Loucy (cell line): ENCODE results near the gene RNF181.

Experiments
- H2AFZ ChIP-seq: fragments of 200-600 bp; sonication (generic); 2 replicates; pipeline ENCODE4 v1.6.0; 2016; ENCODE audit warnings: antibody characterized with exemption, mild to moderate bottlenecking, low read length, moderate library complexity
- H3F3A ChIP-seq: fragments of 200-600 bp; 2 replicates; pipeline ENCODE4 v1.6.0; 2016; ENCODE audit warnings: antibody characterized with exemption, low read depth, mild to moderate bottlenecking
- H3K27me3 ChIP-seq: fragments of 200-600 bp; sonication (generic); 2 replicates; pipeline ENCODE4 v1.6.1; 2014; ENCODE audit warnings: low read length, mild to moderate bottlenecking; ENCODE audit not compliant: insufficient read depth, poor library complexity, severe bottlenecking
- H3K36me3 ChIP-seq: fragments of 200-600 bp; sonication (generic); 2 replicates; pipeline ENCODE4 v1.6.1; 2016; ENCODE audit warnings: low read length; ENCODE audit not compliant: insufficient read depth
- H3K4me1 ChIP-seq: fragments of 200-600 bp; sonication (generic); 2 replicates; pipeline ENCODE4 v1.5.1; 2014; ENCODE audit warnings: low read length, mild to moderate bottlenecking; ENCODE audit not compliant: insufficient read depth, poor library complexity, severe bottlenecking
- H3K4me2 ChIP-seq: fragments of 200-600 bp; sonication (generic); 2 replicates; pipeline ENCODE4 v1.6.0; 2014; ENCODE audit warnings: antibody characterized with exemption, low read length, low read depth, mild to moderate bottlenecking; ENCODE audit not compliant: poor library complexity, severe bottlenecking
- H3K4me3 ChIP-seq: fragments of 200-600 bp; sonication (generic); 2 replicates; pipeline ENCODE4 v1.5.1; 2014; ENCODE audit warnings: low read length, mild to moderate bottlenecking, mixed read lengths; ENCODE audit not compliant: poor library complexity, severe bottlenecking
- H3K79me2 ChIP-seq: fragments of 200-600 bp; sonication (generic); 2 replicates; pipeline ENCODE4 v1.6.1; 2014; ENCODE audit warnings: low read length; ENCODE audit not compliant: insufficient read depth
- H3K9ac ChIP-seq: fragments of 200-600 bp; sonication (generic); 2 replicates; pipeline ENCODE4 v1.6.0; 2014; ENCODE audit warnings: mild to moderate bottlenecking, low read depth, low read length, moderate library complexity; ENCODE audit not compliant: poor library complexity, severe bottlenecking
- H3K9me2 ChIP-seq: fragments of 200-600 bp; sonication (generic); replicated peaks from 2 replicates; pipeline ENCODE4 v1.6.1; 2016; ENCODE audit warnings: low read depth, low read length, mixed read lengths
- H3K9me3 ChIP-seq: fragments of 200-600 bp; sonication (generic); 2 replicates; pipeline ENCODE4 v1.6.1; 2014; ENCODE audit warnings: mild to moderate bottlenecking, antibody characterized with exemption, low read length, low read depth; ENCODE audit not compliant: insufficient read depth
- H4K20me1 ChIP-seq: fragments of 200-600 bp; sonication (generic); 2 replicates; pipeline ENCODE4 v1.6.0; 2014; ENCODE audit warnings: antibody characterized with exemption, low read length, mild to moderate bottlenecking; ENCODE audit not compliant: insufficient read depth, poor library complexity, severe bottlenecking
- CTCF ChIP-seq: fragments of 200-600 bp; sonication (generic); conservative IDR thresholded peaks from 2 replicates; pipeline ENCODE4 v1.5.1; 2014; ENCODE audit warnings: mild to moderate bottlenecking, antibody characterized with exemption, low read length
- EZH2phosphoT487 ChIP-seq: fragments of 200-600 bp; IDR thresholded peaks from 2 replicates; pipeline ENCODE4 v1.6.1; 2018; ENCODE audit warnings: antibody characterized with exemption, mild to moderate bottlenecking, moderate library complexity, borderline replicate concordance

The RNF181 gene

GRCh38 chr2:85605406-85606115 lies 10.0 kb downstream of the RNF181 start:
- TF ChIP-seq CTCF (no peak), EZH2phosphoT487 (no peak)
- Histone ChIP-seq H3K9me2 (no peaks in the 10 kb centered on the region), H3K4me3 (no peak overlapping the region), H3K9me3 (no peaks in the 10 kb centered on the region), H4K20me1 (peaks cover 3% of the 10 kb centered on the region), H3K79me2 (peaks cover 13% of the 10 kb centered on the region), H3K4me1 (peaks cover 14% of the 10 kb centered on the region), H3K4me2 (no peak overlapping the region), H3K36me3 (peaks cover 15% of the 10 kb centered on the region; the same call in 1 of the 2 replicates), H3K27me3 (no peaks in the 10 kb centered on the region), H3K9ac (no peak overlapping the region), H3F3A (peaks cover 4% of the 10 kb centered on the region; the same call in 1 of the 2 replicates), H2AFZ (no peak overlapping the region)

GRCh38 chr2:85606116-85606455 lies 10.5 kb downstream of the RNF181 start:
- Histone ChIP-seq H3K79me2 (peaks cover 17% of the 10 kb centered on the region), H3F3A (peaks cover 4% of the 10 kb centered on the region; the same call in 1 of the 2 replicates), H2AFZ (no peak overlapping the region), H3K9me3 (no peaks in the 10 kb centered on the region), H4K20me1 (peaks cover 5% of the 10 kb centered on the region), H3K27me3 (no peaks in the 10 kb centered on the region), H3K4me3 (no peak overlapping the region), H3K36me3 (peaks cover 15% of the 10 kb centered on the region; the same call in 1 of the 2 replicates), H3K4me1 (peaks cover 15% of the 10 kb centered on the region), H3K4me2 (no peak overlapping the region), H3K9me2 (no peaks in the 10 kb centered on the region), H3K9ac (no peak overlapping the region)
- TF ChIP-seq CTCF: no peak

GRCh38 chr2:85607268-85608215 lies 12.0 kb downstream of the RNF181 start:
- Histone ChIP-seq H3K9me3 (no peaks in the 10 kb centered on the region), H3K27me3 (no peaks in the 10 kb centered on the region), H3K4me2 (no peak overlapping the region), H2AFZ (no peak overlapping the region), H4K20me1 (peaks cover 9% of the 10 kb centered on the region), H3K9ac (no peak overlapping the region), H3K36me3 (peaks cover 15% of the 10 kb centered on the region; the same call in 1 of the 2 replicates), H3K4me1 (peaks cover 14% of the 10 kb centered on the region), H3K4me3 (no peak overlapping the region), H3K9me2 (no peaks in the 10 kb centered on the region), H3F3A (peaks cover 4% of the 10 kb centered on the region; the same call in 1 of the 2 replicates), H3K79me2 (peaks cover 30% of the 10 kb centered on the region)
- TF ChIP-seq CTCF: no peak
- TF ChIP-seq EZH2phosphoT487: no peak
